ENCODE data around the gene ATP11C. TPM values are rescaled to one million over a fixed set of nuclear protein-coding genes. Genes with fewer than 3 reads are reported as not detected.

The ATP11C gene
- total RNA-seq, 2 experiments from 2014 or later: 11.8 TPM

DNA sequence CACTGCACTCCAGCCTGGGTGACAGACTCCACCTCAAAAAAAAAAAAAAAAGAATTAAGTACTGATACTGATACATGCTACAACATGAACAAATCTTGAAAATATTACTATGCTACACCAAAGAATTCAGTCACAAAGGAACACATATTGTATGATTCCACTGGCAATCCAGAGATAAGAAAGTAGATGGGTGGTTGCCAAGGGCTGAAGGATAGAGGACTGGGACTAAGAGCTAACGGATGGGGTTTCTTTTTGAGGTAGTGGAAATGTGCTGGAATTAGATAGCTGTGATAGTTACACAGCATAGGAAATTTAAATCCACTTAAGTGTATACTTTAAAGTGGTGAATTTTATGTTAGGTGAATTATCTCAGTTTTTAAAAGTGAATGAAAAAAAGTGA, 12.5 kb downstream of the ATP11C start:
- ChIA-PET POLR2A (no interaction called here), CTCF (no interaction called here)
- H3K27me3 Mint-ChIP-seq (ENCODE audit: low read depth): no peaks in the 10 kb centered on the region
- H3K9me3 Mint-ChIP-seq (ENCODE audit: insufficient read depth): no peaks in the 10 kb centered on the region
- peaks cover 5% of the 10 kb centered on the region for H3K36me3 Mint-ChIP-seq (ENCODE audit: low read depth)
- H3K4me3 Mint-ChIP-seq: no peak overlapping the region
- H3K27ac Mint-ChIP-seq: no peak overlapping the region
- no peak for ATAC-seq
- peaks cover 6% of the 10 kb centered on the region for H3K4me1 Mint-ChIP-seq (ENCODE audit: low read depth)
- DNase-seq: no peak

DNA sequence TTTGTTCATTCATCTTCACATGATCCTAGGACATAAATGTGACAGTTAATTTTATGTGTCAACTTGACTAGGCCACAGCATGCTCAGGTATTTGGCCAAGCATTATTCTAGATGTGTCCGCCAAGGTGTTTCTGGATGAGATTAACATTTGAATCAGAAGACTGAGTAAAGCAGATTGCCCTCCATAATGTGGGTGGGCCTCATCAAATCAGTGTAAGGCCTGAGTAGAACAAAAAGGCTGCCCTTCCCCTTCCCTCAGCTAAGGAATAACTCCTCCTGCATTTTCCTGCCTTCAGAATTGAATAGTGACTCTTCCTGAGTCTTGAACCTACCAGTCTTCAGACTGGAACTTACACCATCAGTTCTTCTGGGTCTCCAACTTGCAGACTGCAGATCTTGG, 18.4 kb downstream of the ATP11C start:
- Mint-ChIP-seq H3K9me3 (ENCODE audit: insufficient read depth) (no peaks in the 10 kb centered on the region), H3K36me3 (ENCODE audit: low read depth) (peaks cover 7% of the 10 kb centered on the region), H3K4me1 (ENCODE audit: low read depth) (peaks cover 7% of the 10 kb centered on the region), H3K4me3 (no peak overlapping the region), H3K27ac (no peak overlapping the region), H3K27me3 (ENCODE audit: low read depth) (no peaks in the 10 kb centered on the region)
- ChIA-PET POLR2A (no interaction called here), CTCF (no interaction called here)
- no peak for ATAC-seq
- DNase-seq: no peak

DNA sequence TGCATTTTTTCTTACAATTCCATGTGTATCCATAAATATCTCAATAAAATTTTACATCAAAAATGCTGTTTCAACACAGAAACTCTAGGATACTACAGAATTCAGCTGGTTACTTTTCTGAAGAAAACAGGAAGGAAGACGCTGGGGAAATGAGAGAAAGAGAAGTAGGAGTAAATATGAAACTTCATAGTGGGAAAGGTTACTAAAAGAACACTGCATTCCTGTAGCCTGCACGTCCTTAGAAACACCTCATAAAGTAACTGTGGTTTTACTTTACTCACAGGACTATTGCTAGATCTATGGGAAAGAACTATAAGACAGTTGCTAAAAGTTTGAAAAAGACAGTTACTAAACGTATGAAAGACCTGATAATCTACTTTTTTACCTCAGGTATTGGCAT, 23.1 kb downstream of the ATP11C start:
- ATAC-seq: no peak

DNA sequence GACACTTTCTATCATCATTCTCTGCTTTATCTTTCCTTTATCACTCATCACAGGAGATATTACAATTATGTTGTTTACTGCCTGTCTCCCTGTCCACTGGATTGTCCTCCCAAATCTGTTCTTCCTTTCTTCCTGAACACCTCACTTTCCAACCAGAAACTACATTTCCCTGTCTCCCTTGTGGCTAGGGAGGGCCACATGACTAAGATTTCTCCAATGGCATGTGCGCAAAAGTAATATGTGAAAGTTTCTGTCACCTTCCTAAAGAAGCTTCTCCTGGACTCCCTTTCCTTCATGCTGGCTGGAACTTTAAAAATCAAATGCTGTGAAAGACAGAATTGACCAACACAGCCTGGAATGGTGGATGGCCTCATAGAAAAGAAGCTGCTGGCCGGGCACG, 25.8 kb downstream of the ATP11C start:
- Mint-ChIP-seq H3K27me3 (ENCODE audit: low read depth) (no peaks in the 10 kb centered on the region), H3K9me3 (ENCODE audit: insufficient read depth) (no peaks in the 10 kb centered on the region), H3K4me3 (no peak overlapping the region), H3K27ac (no peak overlapping the region), H3K4me1 (ENCODE audit: low read depth) (peaks cover 17% of the 10 kb centered on the region), H3K36me3 (ENCODE audit: low read depth) (peaks cover 2% of the 10 kb centered on the region)
- DNase-seq (no peak), ATAC-seq (no peak)
- ChIA-PET CTCF (interaction anchor here (0.7 kb wide), 1 partner anchor 343 kb away, joined by 3 read pairs; no protein-coding TSS in a partner anchor), POLR2A (no interaction called here)

More for the DNA sequence above, 23.1 kb downstream of the ATP11C start:
- no peaks in the 10 kb centered on the region for H3K27me3 Mint-ChIP-seq (ENCODE audit: low read depth)
- POLR2A ChIA-PET: no interaction called here
- H3K4me3 Mint-ChIP-seq: no peak overlapping the region
- peaks cover 7% of the 10 kb centered on the region for H3K36me3 Mint-ChIP-seq (ENCODE audit: low read depth)
- DNase-seq: no peak
- H3K4me1 Mint-ChIP-seq (ENCODE audit: low read depth): peaks cover 17% of the 10 kb centered on the region
- no peak overlapping the region for H3K27ac Mint-ChIP-seq
- no peaks in the 10 kb centered on the region for H3K9me3 Mint-ChIP-seq (ENCODE audit: insufficient read depth)
- CTCF ChIA-PET: no interaction called here

DNA sequence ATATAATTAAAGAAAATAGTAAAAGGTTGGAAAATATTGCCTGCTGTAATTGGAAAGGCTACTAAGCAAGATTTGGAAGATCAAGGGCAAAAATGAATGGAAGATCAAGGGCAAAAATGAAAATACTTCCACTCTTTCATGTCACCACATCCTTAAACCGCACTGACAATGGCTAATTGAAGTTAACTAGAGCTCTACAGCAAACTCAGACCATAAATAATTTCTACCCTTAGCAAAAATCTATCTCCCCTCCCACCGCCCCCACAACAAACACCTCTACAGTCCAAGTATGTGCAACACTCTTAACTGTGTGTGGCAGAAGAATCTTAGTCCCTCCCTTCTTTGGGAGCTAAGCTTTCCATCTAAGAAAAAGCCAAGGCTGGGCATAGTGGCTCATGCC, 27.1 kb downstream of the ATP11C start:
- ChIA-PET POLR2A (no interaction called here), CTCF (no interaction called here)
- H3K4me1 Mint-ChIP-seq (ENCODE audit: low read depth): peaks cover 17% of the 10 kb centered on the region
- no peaks in the 10 kb centered on the region for H3K9me3 Mint-ChIP-seq (ENCODE audit: insufficient read depth)
- H3K27me3 Mint-ChIP-seq (ENCODE audit: low read depth): no peaks in the 10 kb centered on the region
- H3K4me3 Mint-ChIP-seq: no peak overlapping the region
- DNase-seq (no peak), ATAC-seq (no peak)
- H3K27ac Mint-ChIP-seq: no peak overlapping the region
- no peaks in the 10 kb centered on the region for H3K36me3 Mint-ChIP-seq (ENCODE audit: low read depth)

DNA sequence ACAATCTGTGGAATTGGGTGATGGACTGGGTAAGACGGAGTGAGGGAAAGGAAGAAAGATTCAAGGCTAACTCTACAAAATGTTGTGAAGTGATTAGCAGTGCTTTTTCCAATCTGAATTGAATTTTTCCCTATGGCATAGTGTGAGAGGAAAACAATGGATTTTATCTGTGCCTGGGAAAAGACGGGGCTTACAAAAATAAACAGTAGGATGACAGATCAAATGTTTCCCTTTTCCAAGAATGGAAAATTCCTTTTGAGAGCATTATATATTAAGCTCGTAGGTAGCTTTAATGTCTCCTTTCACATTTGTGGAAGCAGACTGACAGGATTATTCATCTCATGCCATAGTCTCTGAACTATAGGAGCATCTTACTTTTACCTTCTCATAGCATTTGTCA, 27.8 kb downstream of the ATP11C start:
- POLR2A ChIA-PET: no interaction called here
- H3K27me3 Mint-ChIP-seq (ENCODE audit: low read depth): no peaks in the 10 kb centered on the region
- peaks cover 16% of the 10 kb centered on the region for H3K4me1 Mint-ChIP-seq (ENCODE audit: low read depth)
- H3K4me3 Mint-ChIP-seq: no peak overlapping the region
- no peak for DNase-seq
- ATAC-seq: no peak
- no peaks in the 10 kb centered on the region for H3K36me3 Mint-ChIP-seq (ENCODE audit: low read depth)
- no peak overlapping the region for H3K27ac Mint-ChIP-seq
- no peaks in the 10 kb centered on the region for H3K9me3 Mint-ChIP-seq (ENCODE audit: insufficient read depth)
- CTCF ChIA-PET: no interaction called here

DNA sequence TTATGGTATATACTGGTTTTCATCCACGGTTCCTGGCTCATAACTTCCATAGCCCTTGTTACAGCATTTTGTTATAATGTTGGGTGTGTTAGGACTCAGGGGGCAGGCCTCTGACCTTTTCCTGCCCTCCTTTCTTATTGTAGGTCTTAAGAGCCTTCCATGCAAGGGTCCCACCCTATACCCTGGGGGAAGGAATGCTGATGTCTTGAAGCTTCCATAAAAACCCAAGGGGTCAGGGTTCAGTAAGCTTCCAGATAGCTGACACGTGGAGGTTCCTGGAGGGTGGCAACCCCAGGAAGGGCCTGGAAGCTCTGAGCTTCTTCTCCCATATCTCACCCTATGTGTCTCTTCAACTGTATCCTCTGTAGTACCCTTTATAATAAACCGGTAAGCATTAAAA, 29.6 kb downstream of the ATP11C start:
- Mint-ChIP-seq H3K4me3 (no peak overlapping the region), H3K36me3 (ENCODE audit: low read depth) (no peaks in the 10 kb centered on the region), H3K4me1 (ENCODE audit: low read depth) (peaks cover 8% of the 10 kb centered on the region), H3K27me3 (ENCODE audit: low read depth) (no peaks in the 10 kb centered on the region), H3K9me3 (ENCODE audit: insufficient read depth) (no peaks in the 10 kb centered on the region), H3K27ac (no peak overlapping the region)
- no peak for ATAC-seq
- ChIA-PET POLR2A (no interaction called here), CTCF (no interaction called here)
- no peak for DNase-seq

DNA sequence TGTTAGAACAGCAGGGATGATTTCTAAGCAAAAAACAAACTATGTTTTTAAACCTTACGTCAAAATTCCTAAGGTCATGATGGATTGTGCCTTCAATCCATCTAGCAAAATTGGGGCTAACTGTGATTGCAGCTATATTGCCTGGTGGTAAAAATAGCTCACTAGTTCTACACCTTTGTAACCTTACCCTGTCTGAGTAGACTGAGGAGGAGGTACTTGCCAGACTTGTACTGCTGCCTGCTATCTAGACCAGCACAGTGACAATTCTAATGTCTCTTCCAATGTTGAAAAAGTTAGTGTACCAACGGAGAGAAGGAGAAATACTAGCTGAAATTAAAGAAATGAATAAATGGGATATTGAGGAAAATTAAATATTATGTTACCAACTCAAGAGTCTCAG, 30.3 kb downstream of the ATP11C start:
- H3K9me3 Mint-ChIP-seq (ENCODE audit: insufficient read depth): no peaks in the 10 kb centered on the region
- H3K36me3 Mint-ChIP-seq (ENCODE audit: low read depth): no peaks in the 10 kb centered on the region
- H3K4me3 Mint-ChIP-seq: no peak overlapping the region
- ATAC-seq (no peak), DNase-seq (no peak)
- H3K27ac Mint-ChIP-seq: no peak overlapping the region
- H3K4me1 Mint-ChIP-seq (ENCODE audit: low read depth): peaks cover 8% of the 10 kb centered on the region
- ChIA-PET CTCF (no interaction called here), POLR2A (no interaction called here)
- no peaks in the 10 kb centered on the region for H3K27me3 Mint-ChIP-seq (ENCODE audit: low read depth)

DNA sequence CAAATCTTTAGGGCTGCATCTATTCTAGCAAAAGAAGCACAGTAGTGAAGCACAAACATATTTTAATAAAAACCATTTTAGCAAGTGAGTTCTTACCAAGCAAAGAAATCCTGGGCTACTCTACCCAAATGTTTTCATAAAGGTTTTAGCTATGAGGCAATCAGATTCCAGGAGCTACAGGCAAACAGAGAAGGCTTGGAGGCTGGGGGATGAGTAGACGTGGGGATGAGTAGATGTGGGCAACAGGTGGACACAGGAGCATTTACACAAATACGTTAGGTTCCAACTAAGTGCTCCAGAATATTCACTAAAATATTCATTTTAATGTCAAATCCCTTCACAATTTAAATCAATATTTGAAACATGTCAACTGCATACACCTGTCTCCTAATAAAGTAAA, 34.5 kb downstream of the ATP11C start:
- ATAC-seq (no peak), DNase-seq (no peak)
- peaks cover 4% of the 10 kb centered on the region for H3K36me3 Mint-ChIP-seq (ENCODE audit: low read depth)
- H3K4me1 Mint-ChIP-seq (ENCODE audit: low read depth): no peaks in the 10 kb centered on the region
- no peak overlapping the region for H3K27ac Mint-ChIP-seq
- POLR2A ChIA-PET: no interaction called here
- CTCF ChIA-PET: no interaction called here
- no peaks in the 10 kb centered on the region for H3K27me3 Mint-ChIP-seq (ENCODE audit: low read depth)
- H3K9me3 Mint-ChIP-seq (ENCODE audit: insufficient read depth): no peaks in the 10 kb centered on the region
- no peak overlapping the region for H3K4me3 Mint-ChIP-seq

DNA sequence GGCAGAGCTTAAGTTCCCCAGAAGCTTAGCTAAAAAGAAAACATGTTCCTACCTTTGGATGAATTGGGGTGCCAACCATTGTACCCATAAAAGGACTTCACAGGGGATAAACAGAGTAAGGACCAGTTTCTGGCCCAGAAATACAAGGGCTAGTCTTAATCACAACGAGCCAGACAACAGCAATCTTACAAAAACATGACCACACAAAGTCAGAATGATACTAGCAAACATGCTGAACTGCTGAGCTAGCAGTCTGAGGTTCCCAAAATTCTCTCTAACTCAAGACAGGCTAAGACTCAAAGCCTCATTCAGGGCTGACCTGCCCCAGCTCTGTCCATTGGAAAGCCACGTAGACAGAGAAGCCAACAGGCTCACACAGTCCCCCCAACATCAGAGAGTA, 40.3 kb downstream of the ATP11C start:
- H3K27me3 Mint-ChIP-seq (ENCODE audit: low read depth): no peaks in the 10 kb centered on the region
- H3K4me1 Mint-ChIP-seq (ENCODE audit: low read depth): no peaks in the 10 kb centered on the region
- H3K36me3 Mint-ChIP-seq (ENCODE audit: low read depth): peaks cover 7% of the 10 kb centered on the region
- no peak for ATAC-seq
- H3K9me3 Mint-ChIP-seq (ENCODE audit: insufficient read depth): no peaks in the 10 kb centered on the region
- ChIA-PET POLR2A (no interaction called here), CTCF (no interaction called here)
- no peak for DNase-seq
- H3K27ac Mint-ChIP-seq: no peak overlapping the region
- H3K4me3 Mint-ChIP-seq: no peak overlapping the region

DNA sequence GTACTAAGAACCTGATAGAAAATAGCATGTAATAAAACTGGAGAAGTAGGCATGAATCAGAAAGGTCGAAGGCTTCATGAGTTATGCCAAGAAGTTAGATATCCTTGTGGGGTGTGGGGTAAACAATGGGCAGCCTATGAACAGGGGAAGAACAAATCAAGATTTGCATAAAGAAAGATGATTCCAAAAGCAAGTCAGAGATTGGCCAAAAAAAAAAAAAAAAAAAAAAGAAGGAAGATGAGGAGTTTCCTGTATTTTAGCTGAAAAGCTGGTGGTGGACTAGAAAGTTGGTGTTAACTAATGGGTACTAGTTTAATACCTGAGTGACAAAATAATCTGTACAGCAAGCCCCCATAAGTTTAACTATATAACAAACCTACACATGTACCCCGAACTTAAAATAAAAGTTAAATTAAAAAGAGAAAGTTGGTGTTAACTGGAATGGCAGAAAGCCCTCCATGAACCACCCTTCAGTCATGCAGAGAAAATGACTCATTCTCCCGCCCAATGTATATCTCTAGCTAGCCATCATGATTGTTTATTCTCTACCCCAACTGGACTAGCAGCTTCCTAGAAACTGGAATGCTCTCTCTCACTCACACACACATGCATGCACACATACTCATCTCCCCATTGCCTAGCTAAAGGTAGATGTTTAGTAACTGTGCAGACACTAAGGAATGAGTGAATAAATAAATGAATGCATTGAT, 41.7 kb downstream of the ATP11C start:
- Mint-ChIP-seq H3K27ac (no peak overlapping the region), H3K9me3 (ENCODE audit: insufficient read depth) (no peaks in the 10 kb centered on the region), H3K4me3 (no peak overlapping the region), H3K36me3 (ENCODE audit: low read depth) (peaks cover 7% of the 10 kb centered on the region), H3K27me3 (ENCODE audit: low read depth) (no peaks in the 10 kb centered on the region), H3K4me1 (ENCODE audit: low read depth) (no peaks in the 10 kb centered on the region)
- CTCF ChIA-PET: interaction anchor here (0.6 kb wide), 1 partner anchor 29 kb away, joined by 3 read pairs; no protein-coding TSS in a partner anchor
- POLR2A ChIA-PET: no interaction called here
- ATAC-seq (no peak), DNase-seq (no peak)

DNA sequence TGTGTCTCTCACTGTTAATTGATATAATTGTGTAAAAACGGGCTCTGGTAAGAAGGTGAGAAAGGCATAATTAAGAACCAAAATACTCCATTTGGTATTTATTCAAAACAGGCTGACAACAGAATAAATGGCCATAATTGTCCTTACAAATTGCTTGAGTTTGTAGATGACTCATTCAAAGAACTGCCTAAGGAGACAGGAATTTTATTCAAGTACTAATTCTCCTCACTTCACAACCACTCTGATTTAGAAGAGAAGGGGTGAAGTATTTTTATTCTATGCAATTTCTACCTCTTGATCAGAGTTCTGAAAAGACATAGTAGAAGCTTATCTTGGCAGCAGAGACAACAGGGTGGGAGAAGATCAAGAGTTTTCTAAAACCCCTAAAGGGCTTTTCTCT, 43.1 kb downstream of the ATP11C start:
- DNase-seq: no peak
- CTCF ChIA-PET: no interaction called here
- H3K36me3 Mint-ChIP-seq (ENCODE audit: low read depth): peaks cover 8% of the 10 kb centered on the region
- no peaks in the 10 kb centered on the region for H3K9me3 Mint-ChIP-seq (ENCODE audit: insufficient read depth)
- POLR2A ChIA-PET: no interaction called here
- no peak for ATAC-seq
- no peak overlapping the region for H3K27ac Mint-ChIP-seq
- H3K4me3 Mint-ChIP-seq: no peak overlapping the region
- H3K27me3 Mint-ChIP-seq (ENCODE audit: low read depth): no peaks in the 10 kb centered on the region
- H3K4me1 Mint-ChIP-seq (ENCODE audit: low read depth): no peaks in the 10 kb centered on the region

DNA sequence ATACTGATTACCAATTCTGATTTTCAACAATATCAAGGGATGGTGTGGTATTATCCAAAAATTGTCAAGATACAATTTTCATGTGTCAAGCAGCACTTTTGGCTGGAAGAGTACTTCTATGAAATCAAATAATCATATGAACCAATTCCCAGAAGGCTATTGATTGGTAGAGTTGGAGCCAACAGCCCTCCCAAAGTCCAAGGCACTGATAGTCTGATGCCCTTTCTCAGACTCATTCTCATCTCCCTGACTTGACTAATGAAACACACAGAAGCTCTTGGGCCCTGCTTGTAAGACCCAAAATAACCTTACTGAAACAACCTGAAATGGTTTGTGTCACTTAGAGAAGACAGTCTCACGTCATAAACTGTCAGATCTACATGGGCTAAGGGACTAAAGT, 48.9 kb downstream of the ATP11C start:
- DNase-seq: no peak
- no peaks in the 10 kb centered on the region for H3K4me1 Mint-ChIP-seq (ENCODE audit: low read depth)
- H3K9me3 Mint-ChIP-seq (ENCODE audit: insufficient read depth): no peaks in the 10 kb centered on the region
- H3K27ac Mint-ChIP-seq: no peak overlapping the region
- no peaks in the 10 kb centered on the region for H3K27me3 Mint-ChIP-seq (ENCODE audit: low read depth)
- ATAC-seq: no peak
- no peak overlapping the region for H3K4me3 Mint-ChIP-seq
- ChIA-PET POLR2A (no interaction called here), CTCF (no interaction called here)
- H3K36me3 Mint-ChIP-seq (ENCODE audit: low read depth): peaks cover 8% of the 10 kb centered on the region

Data from activated CD8-positive, alpha-beta T cell treated with anti-CD3 and anti-CD28 coated beads, Interleukin-2, amount 10 ng/mL, durations not matched to agents 7 days and 5 days (primary cell).